ENCODE data around the gene LAMA4. TPM values are rescaled to one million over a fixed set of nuclear protein-coding genes. Genes with fewer than 3 reads are reported as not detected.

LAMA4 gene
- total RNA-seq, 1 donor from 2014 or later = 0.22 TPM

GRCh38 chr6:112209131-112209530 lies 45.2 kb downstream of the LAMA4 start:
- no peak for DNase-seq
- H3K36me3 Mint-ChIP-seq (ENCODE audit: unreplicated experiment) = no peaks in the 10 kb centered on the region
- H3K27me3 Mint-ChIP-seq (ENCODE audit: unreplicated experiment) = no peaks in the 10 kb centered on the region
- peaks cover 32% of the 10 kb centered on the region for H3K4me1 Mint-ChIP-seq (ENCODE audit: low read depth, unreplicated experiment)
- no peak overlapping the region for H3K4me3 Mint-ChIP-seq (ENCODE audit: unreplicated experiment)
- no peak overlapping the region for H3K27ac Mint-ChIP-seq (ENCODE audit: unreplicated experiment)
- H3K9me3 Mint-ChIP-seq (ENCODE audit: unreplicated experiment) = peaks cover 1% of the 10 kb centered on the region
- no peak for TF ChIP-seq CTCF (IDR thresholded peaks at IDR 0.05; ENCODE audit: partially characterized antibody, unreplicated experiment)

GRCh38 chr6:112207776-112208175 lies 46.6 kb downstream of the LAMA4 start:
- peaks cover 4% of the 10 kb centered on the region for H3K27me3 Mint-ChIP-seq (ENCODE audit: unreplicated experiment)
- no peak overlapping the region for H3K4me3 Mint-ChIP-seq (ENCODE audit: unreplicated experiment)
- no peak for DNase-seq
- no peak overlapping the region for H3K27ac Mint-ChIP-seq (ENCODE audit: unreplicated experiment)
- peaks cover 46% of the 10 kb centered on the region for H3K4me1 Mint-ChIP-seq (ENCODE audit: low read depth, unreplicated experiment)
- H3K36me3 Mint-ChIP-seq (ENCODE audit: unreplicated experiment) = no peaks in the 10 kb centered on the region
- H3K9me3 Mint-ChIP-seq (ENCODE audit: unreplicated experiment) = peaks cover 6% of the 10 kb centered on the region
- no peak for TF ChIP-seq CTCF (IDR thresholded peaks at IDR 0.05; ENCODE audit: partially characterized antibody, unreplicated experiment)

- Mint-ChIP-seq H3K4me3 (ENCODE audit: unreplicated experiment) (no peak overlapping the region), H3K36me3 (ENCODE audit: unreplicated experiment) (no peaks in the 10 kb centered on the region), H3K9me3 (ENCODE audit: unreplicated experiment) (peaks cover 13% of the 10 kb centered on the region), H3K27me3 (ENCODE audit: unreplicated experiment) (peaks cover 11% of the 10 kb centered on the region), H3K27ac (ENCODE audit: unreplicated experiment) (no peak overlapping the region), H3K4me1 (ENCODE audit: low read depth, unreplicated experiment) (peaks cover 52% of the 10 kb centered on the region)
- no peak for TF ChIP-seq CTCF (IDR thresholded peaks at IDR 0.05; ENCODE audit: partially characterized antibody, unreplicated experiment)
- DNase-seq = no peak
Measured at GRCh38 chr6:112207131-112207530, 47.2 kb downstream of the LAMA4 start.

GRCh38 chr6:112206110-112206458 lies 48.3 kb downstream of the LAMA4 start:
- peaks cover 13% of the 10 kb centered on the region for H3K27me3 Mint-ChIP-seq (ENCODE audit: unreplicated experiment)
- H3K36me3 Mint-ChIP-seq (ENCODE audit: unreplicated experiment) = no peaks in the 10 kb centered on the region
- no peak for DNase-seq
- peaks cover 53% of the 10 kb centered on the region for H3K4me1 Mint-ChIP-seq (ENCODE audit: low read depth, unreplicated experiment)
- no peak for TF ChIP-seq CTCF (IDR thresholded peaks at IDR 0.05; ENCODE audit: partially characterized antibody, unreplicated experiment)
- peaks cover 12% of the 10 kb centered on the region for H3K9me3 Mint-ChIP-seq (ENCODE audit: unreplicated experiment)
- no peak overlapping the region for H3K27ac Mint-ChIP-seq (ENCODE audit: unreplicated experiment)
- H3K4me3 Mint-ChIP-seq (ENCODE audit: unreplicated experiment) = no peak overlapping the region

GRCh38 chr6:112205427-112206109 lies 48.8 kb downstream of the LAMA4 start:
- no peak for TF ChIP-seq CTCF (IDR thresholded peaks at IDR 0.05; ENCODE audit: partially characterized antibody, unreplicated experiment)
- Mint-ChIP-seq H3K4me3 (ENCODE audit: unreplicated experiment) (no peak overlapping the region), H3K9me3 (ENCODE audit: unreplicated experiment) (peaks cover 14% of the 10 kb centered on the region), H3K36me3 (ENCODE audit: unreplicated experiment) (no peaks in the 10 kb centered on the region), H3K27ac (ENCODE audit: unreplicated experiment) (no peak overlapping the region), H3K4me1 (ENCODE audit: low read depth, unreplicated experiment) (peaks cover 51% of the 10 kb centered on the region), H3K27me3 (ENCODE audit: unreplicated experiment) (peaks cover 13% of the 10 kb centered on the region)
- no peak for DNase-seq
